IPS-18c (cell line): ENCODE results near the gene LCN10.
"Not testable (repeated sequence)": the region's sequence is repeated elsewhere in the genome, so short reads cannot be mapped to it uniquely, and the experiment has no call there.

ENCODE experiments used
- H3K4me3 ChIP-seq: 2 replicates; pipeline ENCODE4 v1.7.0; 2013; ENCODE audit warnings: low read depth, mild to moderate bottlenecking, low read length, moderate library complexity; ENCODE audit not compliant: insufficient read depth
- H3K9me3 ChIP-seq: one replicate; pipeline ENCODE4 v1.6.1; 2013; ENCODE audit warnings: mild to moderate bottlenecking, low read length, moderate library complexity; ENCODE audit not compliant: control insufficient read depth, insufficient read depth

LCN10 gene

GRCh38 chr9:136775191-136775590 lies 32.5 kb upstream of the LCN10 start:
- Histone ChIP-seq H3K4me3 (no peak overlapping the region), H3K9me3 (no peaks in the 10 kb centered on the region)

GRCh38 chr9:136774416-136775045 lies 31.8 kb upstream of the LCN10 start:
- Histone ChIP-seq H3K9me3 (no peaks in the 10 kb centered on the region), H3K4me3 (no peak overlapping the region)

- H3K9me3 ChIP-seq, result no peaks in the 10 kb centered on the region
- no peak overlapping the region for H3K4me3 ChIP-seq
Measured at GRCh38 chr9:136773386-136774044, 30.8 kb upstream of the LCN10 start.

- Histone ChIP-seq H3K4me3 (no peak overlapping the region), H3K9me3 (no peaks in the 10 kb centered on the region)
Measured at GRCh38 chr9:136771907-136772415, 29.2 kb upstream of the LCN10 start.

GRCh38 chr9:136769710-136770191 lies 27.0 kb upstream of the LCN10 start:
- H3K9me3 ChIP-seq, result no peaks in the 10 kb centered on the region
- no peak overlapping the region; the same call in 1 of the 2 replicates for H3K4me3 ChIP-seq

GRCh38 chr9:136766410-136767120 lies 23.8 kb upstream of the LCN10 start:
- H3K9me3 ChIP-seq, H3K4me3 ChIP-seq: not testable (repeated sequence)

GRCh38 chr9:136765745-136766409 lies 23.1 kb upstream of the LCN10 start:
- not testable (repeated sequence) for H3K9me3 ChIP-seq, H3K4me3 ChIP-seq

GRCh38 chr9:136765041-136765440 lies 22.3 kb upstream of the LCN10 start:
- no peak overlapping the region for H3K4me3 ChIP-seq
- H3K9me3 ChIP-seq, result peaks cover 2% of the 10 kb centered on the region

GRCh38 chr9:136764301-136764891 lies 21.7 kb upstream of the LCN10 start, which contains the start of gene LCN15:
TSS of gene LCN15 (minus strand) at chr9:136764518. CDS start at chr9:136764488, 30 bp downstream.
- peaks cover 2% of the 10 kb centered on the region for H3K9me3 ChIP-seq
- H3K4me3 ChIP-seq, result peak within 1 kb of the TSS; percentile 28

- Histone ChIP-seq H3K9me3 (peaks cover 2% of the 10 kb centered on the region), H3K4me3 (0 out of 2 replicates have a peak overlapping the region, but pooled peaks have one; percentile 28)
Measured at GRCh38 chr9:136763649-136764035, 20.9 kb upstream of the LCN10 start.

GRCh38 chr9:136762915-136763648 lies 20.3 kb upstream of the LCN10 start:
- peak overlapping the region; percentile 28 for H3K4me3 ChIP-seq
- peaks cover 2% of the 10 kb centered on the region for H3K9me3 ChIP-seq

- peaks cover 2% of the 10 kb centered on the region for H3K9me3 ChIP-seq
Measured at GRCh38 chr9:136762221-136762691, 19.5 kb upstream of the LCN10 start.

GRCh38 chr9:136761545-136761981 lies 18.8 kb upstream of the LCN10 start:
- Histone ChIP-seq H3K4me3 (no peak overlapping the region), H3K9me3 (peaks cover 2% of the 10 kb centered on the region)

More at GRCh38 chr9:136762221-136762691, 19.5 kb upstream of the LCN10 start:
- no peak overlapping the region for H3K4me3 ChIP-seq

- not testable (repeated sequence) for H3K4me3 ChIP-seq
Measured at GRCh38 chr9:136760834-136761544, 18.2 kb upstream of the LCN10 start.

GRCh38 chr9:136760424-136760823 lies 17.7 kb upstream of the LCN10 start:
- no peak overlapping the region for H3K4me3 ChIP-seq
- H3K9me3 ChIP-seq, result peaks cover 2% of the 10 kb centered on the region

More at GRCh38 chr9:136760834-136761544, 18.2 kb upstream of the LCN10 start:
- not testable (repeated sequence) for H3K9me3 ChIP-seq
